B cell (primary cell): ENCODE data around the gene DDI2.
"Not testable (repeated sequence)": the region's sequence is repeated elsewhere in the genome, so short reads cannot be mapped to it uniquely, and the experiment has no call there.

Experiments
- CTCF ChIP-seq: fragments of 200-600 bp; IDR thresholded peaks from one replicate; pipeline ENCODE4 v1.8.0; 2022; ENCODE audit warnings: antibody characterized with exemption, mild to moderate bottlenecking
- EZH2 ChIP-seq: IDR thresholded peaks from 2 replicates; pipeline ENCODE4 v1.6.1; 2012; ENCODE audit warnings: borderline replicate concordance, low read depth, mild to moderate bottlenecking, moderate library complexity, low read length; ENCODE audit not compliant: insufficient read depth, poor library complexity, severe bottlenecking

GRCh38 chr1:15652130-15652529 is 34.9 kb downstream of the DDI2 start:
- TF ChIP-seq CTCF, EZH2: not testable (repeated sequence)
